MM.1S (cell line): ENCODE measurements around the gene GRN.

Source experiments
- EZH2 ChIP-seq: fragments of 300-600 bp; sonication (generic); optimal IDR thresholded peaks from 2 replicates; pipeline ENCODE3; 2017; ENCODE audit warnings: low read depth, mild to moderate bottlenecking, antibody characterized with exemption, low read length, mixed read lengths
- EZH2phosphoT487 ChIP-seq: fragments of 300-600 bp; sonication (generic); IDR thresholded peaks from 2 replicates; pipeline ENCODE4 v1.6.1; 2018; ENCODE audit warnings: antibody characterized with exemption, low read length
- TF ChIP-seq, protein P1 (sequence below): fragments of 300-600 bp; sonication (generic); IDR thresholded peaks from 2 replicates; pipeline ENCODE4 v1.5.1; 2016; ENCODE audit warnings: antibody characterized with exemption, low read length, mixed read lengths

DNA sequence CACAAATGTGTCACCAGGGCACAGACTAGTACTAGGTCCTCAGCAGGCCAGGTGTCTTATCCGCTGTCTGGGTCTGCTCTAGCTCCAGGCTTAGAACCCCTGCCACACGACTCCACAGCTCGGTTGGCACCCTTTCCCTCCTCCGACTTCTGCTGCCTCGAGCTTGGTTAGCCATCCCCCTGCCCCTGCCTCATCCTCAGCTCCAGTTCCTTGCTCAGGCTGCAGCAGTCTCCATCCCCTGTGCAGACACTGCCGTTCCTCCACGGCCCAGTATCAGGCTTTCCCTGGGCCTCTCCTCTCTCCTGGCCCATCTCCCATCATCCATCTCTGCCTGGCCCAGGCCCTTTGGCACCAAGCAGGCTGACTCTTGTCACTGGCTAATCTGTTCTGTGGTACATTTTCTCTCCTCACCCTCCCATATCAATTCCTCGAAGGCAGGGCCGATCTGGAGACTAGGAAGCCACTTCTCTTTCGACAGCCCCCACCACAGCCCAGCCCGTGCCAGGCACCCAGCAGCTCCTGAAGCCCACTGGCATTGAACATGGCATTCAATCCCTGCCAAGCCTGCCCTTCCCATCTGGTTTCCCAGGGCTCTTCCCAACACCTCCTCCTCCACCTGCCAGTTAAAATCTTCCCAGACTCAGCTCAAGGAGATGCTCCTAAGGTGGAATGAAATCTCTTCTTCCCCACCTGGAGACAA, 1.4 kb upstream of the GRN start:
- no peak for TF ChIP-seq EZH2
- TF ChIP-seq, protein P1, sequence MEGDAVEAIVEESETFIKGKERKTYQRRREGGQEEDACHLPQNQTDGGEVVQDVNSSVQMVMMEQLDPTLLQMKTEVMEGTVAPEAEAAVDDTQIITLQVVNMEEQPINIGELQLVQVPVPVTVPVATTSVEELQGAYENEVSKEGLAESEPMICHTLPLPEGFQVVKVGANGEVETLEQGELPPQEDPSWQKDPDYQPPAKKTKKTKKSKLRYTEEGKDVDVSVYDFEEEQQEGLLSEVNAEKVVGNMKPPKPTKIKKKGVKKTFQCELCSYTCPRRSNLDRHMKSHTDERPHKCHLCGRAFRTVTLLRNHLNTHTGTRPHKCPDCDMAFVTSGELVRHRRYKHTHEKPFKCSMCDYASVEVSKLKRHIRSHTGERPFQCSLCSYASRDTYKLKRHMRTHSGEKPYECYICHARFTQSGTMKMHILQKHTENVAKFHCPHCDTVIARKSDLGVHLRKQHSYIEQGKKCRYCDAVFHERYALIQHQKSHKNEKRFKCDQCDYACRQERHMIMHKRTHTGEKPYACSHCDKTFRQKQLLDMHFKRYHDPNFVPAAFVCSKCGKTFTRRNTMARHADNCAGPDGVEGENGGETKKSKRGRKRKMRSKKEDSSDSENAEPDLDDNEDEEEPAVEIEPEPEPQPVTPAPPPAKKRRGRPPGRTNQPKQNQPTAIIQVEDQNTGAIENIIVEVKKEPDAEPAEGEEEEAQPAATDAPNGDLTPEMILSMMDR = no peak
- no peak for TF ChIP-seq EZH2phosphoT487
